HepG2 (cell line): ENCODE measurements around the gene DIP2C. TPM values are rescaled to one million over a fixed set of nuclear protein-coding genes. Genes with fewer than 3 reads are reported as not detected.
"Not testable (repeated sequence)": the region's sequence is repeated elsewhere in the genome, so short reads cannot be mapped to it uniquely, and the experiment has no call there.

Source experiments
- ATAC-seq: fragments of 200-7000 bp; cut with Tn5 transposase; 3 replicates; pipeline ENCODE4 v1.9.1; 2020; ENCODE audit warnings: mild to moderate bottlenecking, moderate library complexity
- BruUV-seq: library from RNA; stranded (reverse); fragments of 400-500 nt; replicated peaks from 2 replicates; lab custom pipeline; 2021; lab: Mats Ljungman, UMichigan
- CTCF ChIA-PET: fragments of 300-600 bp; formaldehyde crosslinking; extraction: SDS; loops from one replicate; lab custom pipeline; 2021; ENCODE audit warnings: low total read pairs, inconsistent platforms, low intra/inter-chr PET ratio; lab: Yijun Ruan, JAX
- POLR2A ChIA-PET: fragments of 350-600 bp; sonication (Branson Sonifier 250); formaldehyde crosslinking; loops from one replicate; lab custom pipeline; 2020; ENCODE audit warnings: antibody characterized with exemption, inconsistent platforms; lab: Yijun Ruan, JAX
- DNase-seq: peaks from one replicate; pipeline ENCODE4 v3.0.0-alpha.2; 2015; ENCODE audit warnings: low spot score
- FAIRE-seq: peaks from 3 replicates; lab custom pipeline; 2011; peaks lifted over from hg19 to GRCh38; lab: Jason Lieb, UNC
- H2AFZ ChIP-seq: one replicate; pipeline ENCODE4 v1.6.1; 2011; ENCODE audit warnings: low read length, inconsistent platforms
- H3K27ac ChIP-seq: fragments of 300-600 bp; 3 replicates; pipeline ENCODE4 v1.8.0; 2011; ENCODE audit warnings: mixed run types, mild to moderate bottlenecking, mixed read lengths, low read length, inconsistent platforms; ENCODE audit not compliant: insufficient read depth; ENCODE audit errors: extremely low read length
- H3K27me3 ChIP-seq, 2 experiments: fragments of 200-600 bp in 1 of 2; 2 replicates in 1 of 2; 3 replicates in 1 of 2; pipeline versions ENCODE4 v1.6.0 to v1.8.0; 2011; ENCODE audit warnings: low read length in 2 of 2, mild to moderate bottlenecking in 2 of 2, moderate library complexity in 2 of 2, inconsistent platforms in 1 of 2; ENCODE audit not compliant: insufficient read depth in 2 of 2, control insufficient read depth in 1 of 2
- H3K36me3 ChIP-seq, 2 experiments: fragments of 200-600 bp in 1 of 2; replicated peaks in 1 of 2; 2 replicates in 1 of 2; 3 replicates in 1 of 2; pipeline versions ENCODE4 v1.5.1 to v1.8.0; 2011; ENCODE audit warnings: low read length in 2 of 2, inconsistent platforms in 1 of 2; ENCODE audit not compliant: insufficient read depth in 2 of 2, control insufficient read depth in 1 of 2
- H3K4me1 ChIP-seq: 2 replicates; pipeline ENCODE4 v1.5.1; 2012; ENCODE audit warnings: low read length, inconsistent platforms; ENCODE audit not compliant: insufficient read depth
- H3K4me2 ChIP-seq: 2 replicates; pipeline ENCODE4 v1.6.0; 2011; ENCODE audit warnings: low read depth, low read length, inconsistent platforms
- H3K4me3 ChIP-seq, 3 experiments: fragments of 200-600 bp in 1 of 3; sonication (generic), shearing (Covaris generic) in 1 of 3; replicated peaks in 1 of 3; 2 replicates each; pipeline ENCODE4 v1.5.1; 2011 to 2016; ENCODE audit warnings: low read length in 3 of 3, inconsistent platforms in 2 of 3, low read depth in 2 of 3, mild to moderate bottlenecking in 2 of 3, control low read depth in 1 of 3, mixed read lengths in 1 of 3; ENCODE audit not compliant: insufficient read depth in 1 of 3
- H3K79me2 ChIP-seq: one replicate; pipeline ENCODE4 v1.6.1; 2011; ENCODE audit warnings: low read length, inconsistent platforms; ENCODE audit not compliant: insufficient read depth
- H3K9ac ChIP-seq: 2 replicates; pipeline ENCODE4 v1.6.0; 2011; ENCODE audit warnings: mild to moderate bottlenecking, low read depth, low read length, inconsistent platforms; ENCODE audit not compliant: insufficient read depth
- H3K9me3 ChIP-seq: 2 replicates; pipeline ENCODE4 v1.5.1; 2012; ENCODE audit warnings: mild to moderate bottlenecking, low read length
- H4K20me1 ChIP-seq: 2 replicates; pipeline ENCODE4 v1.6.0; 2011; ENCODE audit warnings: inconsistent platforms, mild to moderate bottlenecking, low read length, moderate library complexity; ENCODE audit not compliant: insufficient read depth
- DRAP1 ChIP-seq: IDR thresholded peaks from 2 replicates; pipeline ENCODE4 v1.6.1; 2016; ENCODE audit warnings: missing genetic modification reagents, missing compliant biosample characterization
- KDM6A ChIP-seq: IDR thresholded peaks from 2 replicates; pipeline ENCODE4 v1.6.1; 2016; ENCODE audit warnings: low read depth
- NFATC3 ChIP-seq: sonication (generic); formaldehyde crosslinking; IDR thresholded peaks from 2 replicates; pipeline ENCODE4 v1.5.1; 2020; ENCODE audit warnings: mild to moderate bottlenecking, missing genetic modification reagents
- ZNF407 ChIP-seq: sonication (generic); formaldehyde crosslinking; IDR thresholded peaks from one replicate; pipeline ENCODE4 v1.5.1; 2020; ENCODE audit warnings: mild to moderate bottlenecking, missing genetic modification reagents; ENCODE audit errors: not compliant biosample characterization
- WGBS: methylation state at CpG from one replicate; pipeline ENCODE4 v1.1.6; 2017; ENCODE audit warnings: low lambda C conversion rate; 5-methylcytosine and 5-hydroxymethylcytosine counted together
- in situ Hi-C: cut with HindIII; loops from 2 replicates; pipeline ENCODE4 v1.10.0; 2017; ENCODE audit warnings: low pct_unique_long_range_greater_than_20kb; ENCODE audit not compliant: extremely low pct_ligation_motif_present
- intact Hi-C: fragments of 100-400 bp; cut with micrococcal nuclease; formaldehyde crosslinking; loops from one replicate; pipeline ENCODE4 v1.10.0; 2022; ENCODE audit not compliant: unreplicated experiment
- polyA plus RNA-seq, 8 experiments: library from polyadenylated mRNA; depleted of rRNA in 3 of 8; stranded (reverse) in 7 of 8; unstranded in 1 of 8; fragments of >200 nt; fragmentation: Illumina TruSeq in 4 of 8; extraction: Trizol in 4 of 8; gene quantifications; 2 replicates each; pipeline versions ENCODE4 v1.2.1 to v1.2.3, GENCODE V29; 2011 to 2016; ENCODE audit warnings: low read depth in 4 of 8, missing spikeins in 1 of 8, mixed read lengths in 1 of 8; ENCODE audit not compliant: insufficient read depth in 1 of 8
- total RNA-seq, 5 experiments: library from RNA; depleted of rRNA; stranded (reverse); fragments of >200 nt; fragmentation: Illumina TruSeq; extraction: Trizol; gene quantifications; 2 replicates each; pipeline ENCODE4 v1.2.3, GENCODE V29; 2016; ENCODE audit warnings: low read depth in 1 of 5
- TF ChIP-seq, protein P1 (sequence below): sonication (generic); formaldehyde crosslinking; IDR thresholded peaks from 2 replicates; pipeline ENCODE4 v1.4.0; 2020; ENCODE audit warnings: missing genetic modification reagents, borderline replicate concordance

The DIP2C gene
- total and polyA plus RNA-seq, 2 of the 13 experiments (the other 11 are each of a cell fraction or from before 2014, with no cell fraction given) = 2.2 to 2.7 TPM

DNA sequence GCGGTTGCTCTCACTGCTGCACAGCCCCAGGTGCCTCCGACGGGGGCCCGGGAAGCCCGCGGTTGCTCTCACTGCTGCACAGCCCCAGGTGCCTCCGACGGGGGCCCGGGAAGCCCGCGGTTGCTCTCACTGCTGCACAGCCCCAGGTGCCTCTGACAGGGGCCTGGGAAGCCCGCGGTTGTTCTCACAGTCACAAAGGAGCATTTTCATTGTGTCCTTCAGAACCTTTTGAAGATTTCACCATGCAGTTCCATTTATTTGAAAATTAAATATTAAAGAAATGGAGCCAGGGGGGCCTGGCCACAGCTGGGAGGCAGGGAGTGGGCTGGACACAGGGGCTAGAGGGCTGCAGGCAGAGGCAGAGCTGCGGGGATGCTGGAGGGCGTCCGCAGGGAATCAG is 321.4 kb downstream of the DIP2C start:
- H3K27ac ChIP-seq, H3K4me3 ChIP-seq, CTCF ChIA-PET, ATAC-seq, FAIRE-seq, BruUV-seq, H4K20me1 ChIP-seq, H3K27me3 ChIP-seq, H2AFZ ChIP-seq, H3K79me2 ChIP-seq, H3K4me2 ChIP-seq, H3K9ac ChIP-seq, DNase-seq, H3K4me1 ChIP-seq, H3K36me3 ChIP-seq, intact Hi-C loops, POLR2A ChIA-PET, H3K9me3 ChIP-seq, in situ Hi-C loops: not testable (repeated sequence)
- WGBS = 100% methylated on average over 5 of the region's 16 CpGs

GRCh38 chr10:367636-368035 is 321.8 kb downstream of the DIP2C start:
- BruUV-seq = no TSS peak
- in situ Hi-C loops = no loop called here
- Histone ChIP-seq H2AFZ (no peak overlapping the region), H3K4me1 (peaks cover 3% of the 10 kb centered on the region), H3K36me3 (peaks cover 0 to 3% of the 10 kb centered on the region in 2 experiments; a peak in 3 of 5 replicates), H3K27me3 (no peaks in the 10 kb centered on the region), H4K20me1 (no peaks in the 10 kb centered on the region), H3K79me2 (no peaks in the 10 kb centered on the region), H3K9me3 (no peaks in the 10 kb centered on the region), H3K4me2 (no peak overlapping the region), H3K9ac (no peak overlapping the region), H3K4me3 (no peak overlapping the region), H3K27ac (no peak overlapping the region)
- ChIA-PET POLR2A (no interaction called here), CTCF (no interaction called here)
- 98% methylated on average over 16 of the region's 25 CpGs for whole genome bisulfite sequencing
- ATAC-seq = no peak
- DNase-seq = no peak
- no peak for FAIRE-seq
- intact Hi-C loops = no loop called here
- TF ChIP-seq NFATC3 (CRISPR knock-in tag) (no peak), KDM6A (CRISPR knock-in tag) (no peak), DRAP1 (CRISPR knock-in tag) (no peak), ZNF407 (CRISPR knock-in tag) (no peak)
- TF ChIP-seq, protein P1, sequence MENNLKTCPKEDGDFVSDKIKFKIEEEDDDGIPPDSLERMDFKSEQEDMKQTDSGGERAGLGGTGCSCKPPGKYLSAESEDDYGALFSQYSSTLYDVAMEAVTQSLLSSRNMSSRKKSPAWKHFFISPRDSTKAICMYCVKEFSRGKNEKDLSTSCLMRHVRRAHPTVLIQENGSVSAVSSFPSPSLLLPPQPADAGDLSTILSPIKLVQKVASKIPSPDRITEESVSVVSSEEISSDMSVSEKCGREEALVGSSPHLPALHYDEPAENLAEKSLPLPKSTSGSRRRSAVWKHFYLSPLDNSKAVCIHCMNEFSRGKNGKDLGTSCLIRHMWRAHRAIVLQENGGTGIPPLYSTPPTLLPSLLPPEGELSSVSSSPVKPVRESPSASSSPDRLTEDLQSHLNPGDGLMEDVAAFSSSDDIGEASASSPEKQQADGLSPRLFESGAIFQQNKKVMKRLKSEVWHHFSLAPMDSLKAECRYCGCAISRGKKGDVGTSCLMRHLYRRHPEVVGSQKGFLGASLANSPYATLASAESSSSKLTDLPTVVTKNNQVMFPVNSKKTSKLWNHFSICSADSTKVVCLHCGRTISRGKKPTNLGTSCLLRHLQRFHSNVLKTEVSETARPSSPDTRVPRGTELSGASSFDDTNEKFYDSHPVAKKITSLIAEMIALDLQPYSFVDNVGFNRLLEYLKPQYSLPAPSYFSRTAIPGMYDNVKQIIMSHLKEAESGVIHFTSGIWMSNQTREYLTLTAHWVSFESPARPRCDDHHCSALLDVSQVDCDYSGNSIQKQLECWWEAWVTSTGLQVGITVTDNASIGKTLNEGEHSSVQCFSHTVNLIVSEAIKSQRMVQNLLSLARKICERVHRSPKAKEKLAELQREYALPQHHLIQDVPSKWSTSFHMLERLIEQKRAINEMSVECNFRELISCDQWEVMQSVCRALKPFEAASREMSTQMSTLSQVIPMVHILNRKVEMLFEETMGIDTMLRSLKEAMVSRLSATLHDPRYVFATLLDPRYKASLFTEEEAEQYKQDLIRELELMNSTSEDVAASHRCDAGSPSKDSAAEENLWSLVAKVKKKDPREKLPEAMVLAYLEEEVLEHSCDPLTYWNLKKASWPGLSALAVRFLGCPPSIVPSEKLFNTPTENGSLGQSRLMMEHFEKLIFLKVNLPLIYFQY = no peak
